H9 (cell line): ENCODE data around the gene NBEAL2. TPM values are rescaled to one million over a fixed set of nuclear protein-coding genes. Genes with fewer than 3 reads are reported as not detected.

ENCODE experiments used
- DNase-seq: peaks from one replicate; pipeline ENCODE4 v3.0.0-alpha.2; 2017
- H2AFZ ChIP-seq: one replicate; pipeline ENCODE4 v1.6.1; 2013; ENCODE audit warnings: mild to moderate bottlenecking, low read length, control low read depth, moderate library complexity
- H2AK5ac ChIP-seq: 2 replicates; pipeline ENCODE4 v1.6.1; 2013; ENCODE audit warnings: low read length, control low read depth, mixed read lengths; ENCODE audit not compliant: insufficient read length
- H2BK120ac ChIP-seq: one replicate; pipeline ENCODE4 v1.6.1; 2013; ENCODE audit warnings: low read depth, mild to moderate bottlenecking, low read length, control low read depth, inconsistent platforms; ENCODE audit not compliant: poor library complexity, severe bottlenecking
- H2BK12ac ChIP-seq: 2 replicates; pipeline ENCODE4 v1.6.1; 2013; ENCODE audit warnings: low read length, control low read depth, mixed read lengths, low read depth; ENCODE audit not compliant: insufficient read length
- H2BK15ac ChIP-seq: 2 replicates; pipeline ENCODE4 v1.6.1; 2013; ENCODE audit warnings: low read depth, low read length, control low read depth
- H2BK20ac ChIP-seq: one replicate; pipeline ENCODE4 v1.6.1; 2013; ENCODE audit warnings: low read depth, mild to moderate bottlenecking, low read length, control low read depth, inconsistent platforms; ENCODE audit not compliant: poor library complexity, severe bottlenecking
- H2BK5ac ChIP-seq: 2 replicates; pipeline ENCODE4 v1.6.1; 2013; ENCODE audit warnings: low read length, control low read depth, mixed read lengths; ENCODE audit not compliant: insufficient read length
- H3K14ac ChIP-seq: 2 replicates; pipeline ENCODE4 v1.6.1; 2013; ENCODE audit warnings: low read length, control low read depth; ENCODE audit not compliant: insufficient read depth
- H3K18ac ChIP-seq: 2 replicates; pipeline ENCODE4 v1.6.1; 2013; ENCODE audit warnings: low read depth, mild to moderate bottlenecking, mixed read lengths, low read length, control low read depth; ENCODE audit not compliant: insufficient read length
- H3K23ac ChIP-seq: 2 replicates; pipeline ENCODE4 v1.6.1; 2013; ENCODE audit warnings: low read length, control low read depth, mixed read lengths, low read depth; ENCODE audit not compliant: insufficient read length
- H3K23me2 ChIP-seq: 2 replicates; pipeline ENCODE4 v1.6.1; 2013; ENCODE audit warnings: low read depth, mild to moderate bottlenecking, mixed read lengths, low read length, control low read depth; ENCODE audit not compliant: insufficient read length, poor library complexity, severe bottlenecking
- H3K27ac ChIP-seq: 2 replicates; pipeline ENCODE4 v1.5.1; 2013; ENCODE audit warnings: low read length, control low read depth, mixed read lengths, low read depth; ENCODE audit not compliant: insufficient read length
- H3K27me3 ChIP-seq: 2 replicates; pipeline ENCODE4 v1.6.1; 2013; ENCODE audit warnings: low read length, control low read depth, inconsistent platforms; ENCODE audit not compliant: insufficient read depth
- H3K4ac ChIP-seq: 2 replicates; pipeline ENCODE4 v1.6.1; 2013; ENCODE audit warnings: low read depth, mild to moderate bottlenecking, control low read depth, inconsistent platforms, low read length, moderate library complexity
- H3K4me1 ChIP-seq: 2 replicates; pipeline ENCODE4 v1.6.1; 2013; ENCODE audit warnings: low read length, control low read depth, inconsistent platforms; ENCODE audit not compliant: insufficient read depth
- H3K4me2 ChIP-seq: 2 replicates; pipeline ENCODE4 v1.6.1; 2013; ENCODE audit warnings: low read length, control low read depth, mixed read lengths; ENCODE audit not compliant: insufficient read length, insufficient read depth
- H3K56ac ChIP-seq: 2 replicates; pipeline ENCODE4 v1.6.1; 2013; ENCODE audit warnings: low read depth, mild to moderate bottlenecking, mixed read lengths, low read length, control low read depth; ENCODE audit not compliant: insufficient read length
- H3K79me1 ChIP-seq: 2 replicates; pipeline ENCODE4 v1.6.1; 2013; ENCODE audit warnings: low read depth, mild to moderate bottlenecking, moderate library complexity, low read length, control low read depth, inconsistent platforms; ENCODE audit not compliant: insufficient read depth, poor library complexity, severe bottlenecking
- H3K79me2 ChIP-seq: 2 replicates; pipeline ENCODE4 v1.6.1; 2013; ENCODE audit warnings: low read length, control low read depth, inconsistent platforms; ENCODE audit not compliant: insufficient read depth
- H3K9ac ChIP-seq: 2 replicates; pipeline ENCODE4 v1.6.1; 2013; ENCODE audit warnings: low read length, control low read depth, mixed read lengths; ENCODE audit not compliant: insufficient read length; ENCODE audit errors: extremely low read depth
- H3K9me3 ChIP-seq: one replicate; pipeline ENCODE4 v1.6.1; 2013; ENCODE audit warnings: low read depth, low read length, inconsistent platforms; ENCODE audit not compliant: control insufficient read depth
- H3T11ph ChIP-seq: one replicate; pipeline ENCODE4 v1.6.1; 2013; ENCODE audit warnings: mild to moderate bottlenecking, low read length, control low read depth, inconsistent platforms
- H4K20me1 ChIP-seq: one replicate; pipeline ENCODE4 v1.6.1; 2013; ENCODE audit not compliant: control insufficient read depth, insufficient read length, insufficient read depth
- H4K5ac ChIP-seq: 2 replicates; pipeline ENCODE4 v1.6.1; 2013; ENCODE audit warnings: low read depth, mild to moderate bottlenecking, mixed read lengths, low read length, control low read depth; ENCODE audit not compliant: insufficient read length
- H4K8ac ChIP-seq: replicated peaks from 2 replicates; pipeline ENCODE4 v1.6.1; 2013; ENCODE audit warnings: low read length, control low read depth, mixed read lengths, low read depth; ENCODE audit not compliant: insufficient read length
- H4K91ac ChIP-seq: 2 replicates; pipeline ENCODE4 v1.6.1; 2013; ENCODE audit warnings: low read depth, mild to moderate bottlenecking, moderate library complexity, mixed read lengths, low read length, control low read depth; ENCODE audit not compliant: insufficient read length
- H3K27ac Mint-ChIP-seq, 3 experiments: 2 replicates in 2 of 3; 3 replicates in 1 of 3; pipeline ENCODE4 v1.8.0; 2020 to 2021; ENCODE audit warnings: mixed read lengths in 3 of 3, mild to moderate bottlenecking in 1 of 3, moderate library complexity in 1 of 3
- H3K27me3 Mint-ChIP-seq: 2 replicates; pipeline ENCODE4 v1.8.0; 2021; ENCODE audit warnings: low read depth, mild to moderate bottlenecking, moderate library complexity, mixed read lengths
- H3K36me3 Mint-ChIP-seq, 3 experiments: 2 replicates in 2 of 3; 3 replicates in 1 of 3; pipeline ENCODE4 v1.8.0; 2020 to 2021; ENCODE audit warnings: low read depth in 3 of 3, mixed read lengths in 3 of 3; ENCODE audit not compliant: insufficient read depth in 1 of 3
- H3K4me1 Mint-ChIP-seq, 2 experiments: 2 replicates each; pipeline ENCODE4 v1.8.0; 2020; ENCODE audit warnings: mixed read lengths in 2 of 2
- H3K4me3 Mint-ChIP-seq, 2 experiments: 2 replicates in 1 of 2; 3 replicates in 1 of 2; pipeline ENCODE4 v1.8.0; 2020 to 2021; ENCODE audit warnings: mild to moderate bottlenecking in 2 of 2, mixed read lengths in 2 of 2, moderate library complexity in 1 of 2
- H3K9me3 Mint-ChIP-seq, 2 experiments: 2 replicates in 1 of 2; 3 replicates in 1 of 2; pipeline ENCODE4 v1.8.0; 2020; ENCODE audit warnings: mild to moderate bottlenecking in 2 of 2, mixed read lengths in 2 of 2, moderate library complexity in 1 of 2
- WGBS: extraction: QIAGEN DNeasy Blood & Tissue Kit; methylation state at CpG from one replicate; pipeline ENCODE4 v1.1.7; 2013; ENCODE audit warnings: missing lambda C conversion rate, low lambda C conversion rate, mixed read lengths; ENCODE audit not compliant: insufficient read length; ENCODE audit errors: extremely low coverage; 5-methylcytosine and 5-hydroxymethylcytosine counted together
- total RNA-seq: library from RNA; stranded (reverse); gene quantifications from 2 replicates; pipeline ENCODE4 v1.2.1, GENCODE V29; 2021
- TF ChIP-seq, protein P1 (sequence below): fragments of 200-600 bp; sonication (generic); conservative IDR thresholded peaks from 3 replicates; pipeline ENCODE4 v1.8.0; 2021; ENCODE audit warnings: antibody characterized with exemption, mild to moderate bottlenecking

Gene NBEAL2
- total RNA-seq, 1 experiment from 2014 or later, result 52.1 TPM

DNA sequence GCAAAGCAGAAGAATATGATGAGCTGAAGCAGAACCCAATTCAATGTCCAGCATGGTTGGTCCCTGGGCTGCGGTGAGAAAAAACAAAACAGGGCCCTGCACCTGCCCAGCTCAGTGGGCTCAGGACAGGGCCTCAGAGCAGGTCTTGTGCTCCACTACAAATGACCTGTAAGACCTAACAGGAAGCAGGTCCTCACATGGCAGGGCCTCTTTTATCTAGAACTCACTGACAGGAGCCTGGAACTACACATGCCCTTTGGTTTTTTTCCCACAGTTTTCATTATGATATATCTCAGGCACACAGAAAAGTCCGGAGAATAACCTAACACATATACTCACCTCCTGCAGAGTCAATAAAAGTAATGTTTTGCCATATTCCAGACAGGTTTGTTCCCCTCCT, 41.3 kb upstream of the NBEAL2 start:
- no peak for DNase-seq
- H3T11ph ChIP-seq, result no peak overlapping the region
- no peak overlapping the region for H3K23ac ChIP-seq
- WGBS, result no CpG with 5 or more reads among the region's 2 CpGs
- Mint-ChIP-seq H3K36me3 (peaks cover 20 to 41% (median 40%) of the 10 kb centered on the region in 3 experiments; a peak in 6 of 7 replicates), H3K4me3 (no peak overlapping the region), H3K27me3 (no peaks in the 10 kb centered on the region), H3K27ac (peak overlapping the region in 1 of 3 experiments; percentile 34; a peak in 1 of 7 replicates), H3K9me3 (no peaks in the 10 kb centered on the region), H3K4me1 (peaks cover 31 to 32% of the 10 kb centered on the region in 2 experiments)
- H3K27ac ChIP-seq, result no peak overlapping the region
- H3K4me2 ChIP-seq, result no peak overlapping the region
- no peak overlapping the region for H4K91ac ChIP-seq
- H3K4ac ChIP-seq, result no peak overlapping the region
- H3K9ac ChIP-seq, result no peak overlapping the region
- H3K23me2 ChIP-seq, result no peaks in the 10 kb centered on the region
- H3K56ac ChIP-seq, result no peak overlapping the region
- no peak overlapping the region for H2BK120ac ChIP-seq
- H3K14ac ChIP-seq, result no peak overlapping the region; the same call in 1 of the 2 replicates
- no peaks in the 10 kb centered on the region for H3K27me3 ChIP-seq
- no peak overlapping the region for H2BK12ac ChIP-seq
- H4K5ac ChIP-seq, result no peak overlapping the region
- H2BK15ac ChIP-seq, result no peak overlapping the region
- no peak overlapping the region for H2BK20ac ChIP-seq
- H3K18ac ChIP-seq, result no peak overlapping the region
- H3K79me2 ChIP-seq, result peaks cover 6% of the 10 kb centered on the region; the same call in 1 of the 2 replicates
- no peak overlapping the region for H2AK5ac ChIP-seq
- H3K4me1 ChIP-seq, result peaks cover 8% of the 10 kb centered on the region; the same call in 1 of the 2 replicates
- H3K79me1 ChIP-seq, result peaks cover 6% of the 10 kb centered on the region
- H4K20me1 ChIP-seq, result no peaks in the 10 kb centered on the region
- H2AFZ ChIP-seq, result no peak overlapping the region
- H4K8ac ChIP-seq, result no peak overlapping the region
- H2BK5ac ChIP-seq, result no peak overlapping the region
- TF ChIP-seq, protein P1, sequence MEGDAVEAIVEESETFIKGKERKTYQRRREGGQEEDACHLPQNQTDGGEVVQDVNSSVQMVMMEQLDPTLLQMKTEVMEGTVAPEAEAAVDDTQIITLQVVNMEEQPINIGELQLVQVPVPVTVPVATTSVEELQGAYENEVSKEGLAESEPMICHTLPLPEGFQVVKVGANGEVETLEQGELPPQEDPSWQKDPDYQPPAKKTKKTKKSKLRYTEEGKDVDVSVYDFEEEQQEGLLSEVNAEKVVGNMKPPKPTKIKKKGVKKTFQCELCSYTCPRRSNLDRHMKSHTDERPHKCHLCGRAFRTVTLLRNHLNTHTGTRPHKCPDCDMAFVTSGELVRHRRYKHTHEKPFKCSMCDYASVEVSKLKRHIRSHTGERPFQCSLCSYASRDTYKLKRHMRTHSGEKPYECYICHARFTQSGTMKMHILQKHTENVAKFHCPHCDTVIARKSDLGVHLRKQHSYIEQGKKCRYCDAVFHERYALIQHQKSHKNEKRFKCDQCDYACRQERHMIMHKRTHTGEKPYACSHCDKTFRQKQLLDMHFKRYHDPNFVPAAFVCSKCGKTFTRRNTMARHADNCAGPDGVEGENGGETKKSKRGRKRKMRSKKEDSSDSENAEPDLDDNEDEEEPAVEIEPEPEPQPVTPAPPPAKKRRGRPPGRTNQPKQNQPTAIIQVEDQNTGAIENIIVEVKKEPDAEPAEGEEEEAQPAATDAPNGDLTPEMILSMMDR, result no peak
- no peaks in the 10 kb centered on the region for H3K9me3 ChIP-seq
